GM12875 (cell line): ENCODE data around the gene NXPE3.
"Not testable (repeated sequence)": the region's sequence is repeated elsewhere in the genome, so short reads cannot be mapped to it uniquely, and the experiment has no call there.

Experiments used
- H3K4me3 ChIP-seq: one replicate; pipeline ENCODE4 v1.5.1; 2011; ENCODE audit warnings: low read depth, low read length, control low read depth
- TF ChIP-seq, protein P1 (sequence below): IDR thresholded peaks from 2 replicates; pipeline ENCODE4 v1.5.1; 2011; ENCODE audit warnings: low read depth, mild to moderate bottlenecking, control low read depth, inconsistent platforms, low read length, moderate library complexity, borderline replicate concordance; ENCODE audit not compliant: insufficient read depth

NXPE3 gene

DNA sequence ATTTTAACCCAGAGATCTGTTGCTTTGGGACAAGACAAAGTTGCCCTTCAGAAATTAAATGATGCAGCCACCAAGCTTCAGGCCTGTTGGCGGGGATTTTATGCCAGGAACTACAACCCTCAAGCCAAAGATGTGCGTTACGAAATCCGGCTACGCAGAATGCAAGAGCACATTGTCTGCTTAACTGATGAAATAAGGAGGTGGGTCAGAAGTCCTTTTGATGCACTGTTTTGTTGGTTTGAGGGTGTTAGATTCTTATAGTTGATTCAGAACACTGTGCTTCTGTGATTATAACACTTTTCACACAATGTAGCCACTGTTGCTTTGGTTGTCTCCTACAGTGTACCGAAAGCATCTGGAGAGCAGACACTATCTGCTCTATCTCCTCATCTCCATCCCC is 20.8 kb upstream of the NXPE3 start:
- H3K4me3 ChIP-seq = no peak overlapping the region
- TF ChIP-seq, protein P1, sequence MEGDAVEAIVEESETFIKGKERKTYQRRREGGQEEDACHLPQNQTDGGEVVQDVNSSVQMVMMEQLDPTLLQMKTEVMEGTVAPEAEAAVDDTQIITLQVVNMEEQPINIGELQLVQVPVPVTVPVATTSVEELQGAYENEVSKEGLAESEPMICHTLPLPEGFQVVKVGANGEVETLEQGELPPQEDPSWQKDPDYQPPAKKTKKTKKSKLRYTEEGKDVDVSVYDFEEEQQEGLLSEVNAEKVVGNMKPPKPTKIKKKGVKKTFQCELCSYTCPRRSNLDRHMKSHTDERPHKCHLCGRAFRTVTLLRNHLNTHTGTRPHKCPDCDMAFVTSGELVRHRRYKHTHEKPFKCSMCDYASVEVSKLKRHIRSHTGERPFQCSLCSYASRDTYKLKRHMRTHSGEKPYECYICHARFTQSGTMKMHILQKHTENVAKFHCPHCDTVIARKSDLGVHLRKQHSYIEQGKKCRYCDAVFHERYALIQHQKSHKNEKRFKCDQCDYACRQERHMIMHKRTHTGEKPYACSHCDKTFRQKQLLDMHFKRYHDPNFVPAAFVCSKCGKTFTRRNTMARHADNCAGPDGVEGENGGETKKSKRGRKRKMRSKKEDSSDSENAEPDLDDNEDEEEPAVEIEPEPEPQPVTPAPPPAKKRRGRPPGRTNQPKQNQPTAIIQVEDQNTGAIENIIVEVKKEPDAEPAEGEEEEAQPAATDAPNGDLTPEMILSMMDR = no peak

DNA sequence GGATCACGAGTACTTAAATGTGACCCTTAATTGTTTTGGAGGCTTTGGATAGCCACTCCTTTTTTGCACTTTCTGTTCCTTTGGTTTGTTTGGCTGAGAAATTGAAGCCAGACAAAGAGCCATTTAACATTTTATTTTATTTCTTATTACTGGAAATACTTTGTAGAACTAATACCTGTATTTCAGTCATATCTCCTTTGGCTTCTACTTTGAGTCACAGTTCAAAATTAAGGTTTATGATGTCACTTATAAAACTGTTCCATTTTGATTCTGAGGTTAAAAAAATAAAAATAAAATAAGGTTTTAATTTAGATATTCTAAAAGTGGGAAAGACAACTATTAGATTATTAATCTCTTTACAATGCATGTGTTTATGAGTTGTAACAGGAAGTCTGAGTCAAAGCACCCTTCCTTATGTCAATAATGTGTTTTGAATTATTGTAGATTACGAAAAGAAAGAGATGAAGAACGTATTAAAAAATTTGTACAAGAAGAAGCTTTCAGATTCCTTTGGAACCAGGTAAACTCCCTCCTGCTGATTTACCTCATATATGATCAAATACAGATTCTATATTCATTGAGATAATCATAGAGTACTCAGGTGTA is 16.9 kb upstream of the NXPE3 start:
- TF ChIP-seq, protein P1 = no peak
- H3K4me3 ChIP-seq = no peak overlapping the region

DNA sequence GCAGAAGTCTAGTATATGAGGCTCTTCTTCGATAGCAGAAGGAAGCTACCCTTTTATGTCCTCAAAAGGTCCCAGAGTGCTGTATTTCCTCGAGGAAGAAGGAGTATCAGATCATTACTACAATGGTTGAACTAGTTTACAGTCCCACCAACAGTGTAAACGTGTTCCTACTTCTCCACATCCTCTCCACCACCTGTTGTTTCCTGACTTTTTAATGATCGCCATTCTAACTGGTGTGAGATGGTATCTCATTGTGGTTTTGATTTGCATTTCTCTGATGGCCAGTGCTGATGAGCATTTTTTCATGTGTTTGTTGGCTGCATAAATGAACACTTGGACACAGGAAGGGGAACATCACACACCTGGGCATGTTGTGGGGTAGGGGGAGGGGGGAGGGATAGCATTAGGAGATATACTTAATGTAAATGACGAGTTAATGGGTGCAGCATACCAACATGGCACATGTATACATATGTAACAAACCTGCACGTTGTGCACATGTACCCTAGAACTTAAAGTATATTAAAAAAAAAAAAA is 1.2 kb upstream of the NXPE3 start:
- not testable (repeated sequence) for H3K4me3 ChIP-seq

DNA sequence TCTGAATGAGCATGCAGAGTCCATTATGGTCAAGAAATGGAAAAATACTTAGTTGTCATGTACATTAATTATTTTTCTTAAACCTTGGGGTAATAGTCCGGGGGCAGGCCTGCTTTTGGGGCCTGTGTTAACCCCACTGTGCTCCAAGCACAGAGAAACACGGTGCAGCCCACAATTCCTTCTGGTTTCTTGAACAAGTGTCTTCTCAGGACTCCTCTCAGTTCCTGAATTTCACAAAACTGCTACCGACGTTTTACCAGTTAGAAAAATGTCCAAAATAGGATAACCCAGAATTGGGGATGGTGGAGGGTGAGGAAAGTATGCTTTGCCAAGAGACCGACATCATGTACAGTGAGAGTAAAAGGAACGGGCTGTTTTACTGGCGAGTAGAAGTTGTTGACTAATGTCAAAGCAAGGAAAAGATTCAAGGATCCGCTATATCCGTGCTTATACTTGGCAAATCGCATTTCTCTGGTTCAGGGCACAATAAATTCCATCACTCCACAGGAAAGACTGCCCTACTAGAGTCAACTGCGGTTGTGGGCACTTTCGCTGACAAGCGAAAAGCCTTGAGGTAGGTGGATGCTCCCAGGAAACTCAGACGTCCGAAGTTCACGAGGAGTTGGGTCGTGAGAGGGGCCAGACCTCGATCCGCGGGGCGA is 495 bp upstream of the NXPE3 start:
- H3K4me3 ChIP-seq = peak overlapping the region; percentile 93
- TF ChIP-seq, protein P1 = no peak

DNA sequence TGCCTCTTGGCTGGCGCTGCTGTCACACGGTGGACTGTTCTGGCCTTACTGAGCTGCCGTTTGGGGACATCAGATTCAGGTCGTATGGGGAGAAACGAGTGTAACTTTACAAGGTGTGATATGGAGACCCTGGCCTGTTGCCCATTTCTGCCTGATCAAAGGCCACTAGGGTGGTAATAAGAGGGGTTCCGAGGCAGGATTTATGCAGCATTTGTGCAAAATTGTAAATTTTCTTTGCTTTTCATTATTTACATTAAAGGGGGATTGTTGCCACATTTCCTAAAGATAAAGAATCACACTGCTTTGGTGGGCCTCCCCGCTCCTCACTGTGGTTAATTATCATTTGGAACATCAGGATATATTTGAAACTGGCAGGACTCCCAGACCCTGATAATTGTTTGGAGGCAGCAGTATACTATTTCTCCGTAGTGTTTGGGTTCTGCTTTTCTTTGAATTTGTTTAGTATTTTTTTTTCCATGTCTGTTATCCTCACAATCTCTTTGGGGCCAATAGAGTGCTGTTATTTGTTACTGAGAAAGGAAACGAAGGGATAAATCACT is 891 bp downstream of the NXPE3 start:
- TF ChIP-seq, protein P1 = no peak
- H3K4me3 ChIP-seq = peak overlapping the region; percentile 93

DNA sequence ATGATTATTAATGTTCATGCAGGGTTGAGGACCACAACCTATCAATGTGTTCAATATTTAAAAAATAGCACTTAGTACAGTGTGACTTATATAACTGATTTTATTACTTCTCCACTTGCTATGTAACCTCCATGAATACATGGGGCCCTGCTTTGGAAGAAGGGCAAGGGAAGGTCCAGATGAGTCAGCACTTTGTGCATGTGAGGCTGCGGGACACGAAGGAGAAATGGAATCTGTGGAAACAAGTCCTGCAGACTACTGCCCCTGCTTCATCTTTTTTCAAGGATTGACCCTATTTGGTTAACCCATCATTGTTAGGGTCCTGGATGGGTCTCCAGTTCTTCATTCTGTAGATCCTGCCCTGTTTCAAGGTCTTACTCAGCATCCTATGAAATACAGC is 1.6 kb downstream of the NXPE3 start:
- no peak overlapping the region for H3K4me3 ChIP-seq
- TF ChIP-seq, protein P1 = no peak

DNA sequence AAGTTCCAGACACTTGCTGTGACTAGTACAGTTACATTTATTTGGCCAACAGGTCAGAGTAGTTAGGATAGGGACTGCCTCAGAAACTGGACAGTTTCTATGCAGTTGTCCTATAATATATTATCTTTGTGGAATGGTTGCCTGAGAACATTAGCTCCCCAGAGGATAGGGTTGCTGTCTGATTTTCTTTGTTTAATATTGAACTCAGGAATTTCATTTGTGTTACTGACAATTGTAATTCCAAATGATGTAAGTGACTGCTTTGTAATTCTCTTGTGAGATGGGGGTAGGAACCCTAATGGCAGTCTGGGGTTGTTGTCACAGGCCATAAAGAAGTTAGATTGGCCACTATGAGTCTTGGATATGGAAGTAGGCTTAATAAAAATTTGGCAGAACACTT is 2.2 kb downstream of the NXPE3 start:
- TF ChIP-seq, protein P1 = no peak
- H3K4me3 ChIP-seq = no peak overlapping the region
